ENCODE data around the gene MLN. TPM values are rescaled to one million over a fixed set of nuclear protein-coding genes. Genes with fewer than 3 reads are reported as not detected.

The MLN gene
- total and polyA plus RNA-seq, 2 experiments from 2014 or later: not detected

- TF ChIP-seq, protein P1, sequence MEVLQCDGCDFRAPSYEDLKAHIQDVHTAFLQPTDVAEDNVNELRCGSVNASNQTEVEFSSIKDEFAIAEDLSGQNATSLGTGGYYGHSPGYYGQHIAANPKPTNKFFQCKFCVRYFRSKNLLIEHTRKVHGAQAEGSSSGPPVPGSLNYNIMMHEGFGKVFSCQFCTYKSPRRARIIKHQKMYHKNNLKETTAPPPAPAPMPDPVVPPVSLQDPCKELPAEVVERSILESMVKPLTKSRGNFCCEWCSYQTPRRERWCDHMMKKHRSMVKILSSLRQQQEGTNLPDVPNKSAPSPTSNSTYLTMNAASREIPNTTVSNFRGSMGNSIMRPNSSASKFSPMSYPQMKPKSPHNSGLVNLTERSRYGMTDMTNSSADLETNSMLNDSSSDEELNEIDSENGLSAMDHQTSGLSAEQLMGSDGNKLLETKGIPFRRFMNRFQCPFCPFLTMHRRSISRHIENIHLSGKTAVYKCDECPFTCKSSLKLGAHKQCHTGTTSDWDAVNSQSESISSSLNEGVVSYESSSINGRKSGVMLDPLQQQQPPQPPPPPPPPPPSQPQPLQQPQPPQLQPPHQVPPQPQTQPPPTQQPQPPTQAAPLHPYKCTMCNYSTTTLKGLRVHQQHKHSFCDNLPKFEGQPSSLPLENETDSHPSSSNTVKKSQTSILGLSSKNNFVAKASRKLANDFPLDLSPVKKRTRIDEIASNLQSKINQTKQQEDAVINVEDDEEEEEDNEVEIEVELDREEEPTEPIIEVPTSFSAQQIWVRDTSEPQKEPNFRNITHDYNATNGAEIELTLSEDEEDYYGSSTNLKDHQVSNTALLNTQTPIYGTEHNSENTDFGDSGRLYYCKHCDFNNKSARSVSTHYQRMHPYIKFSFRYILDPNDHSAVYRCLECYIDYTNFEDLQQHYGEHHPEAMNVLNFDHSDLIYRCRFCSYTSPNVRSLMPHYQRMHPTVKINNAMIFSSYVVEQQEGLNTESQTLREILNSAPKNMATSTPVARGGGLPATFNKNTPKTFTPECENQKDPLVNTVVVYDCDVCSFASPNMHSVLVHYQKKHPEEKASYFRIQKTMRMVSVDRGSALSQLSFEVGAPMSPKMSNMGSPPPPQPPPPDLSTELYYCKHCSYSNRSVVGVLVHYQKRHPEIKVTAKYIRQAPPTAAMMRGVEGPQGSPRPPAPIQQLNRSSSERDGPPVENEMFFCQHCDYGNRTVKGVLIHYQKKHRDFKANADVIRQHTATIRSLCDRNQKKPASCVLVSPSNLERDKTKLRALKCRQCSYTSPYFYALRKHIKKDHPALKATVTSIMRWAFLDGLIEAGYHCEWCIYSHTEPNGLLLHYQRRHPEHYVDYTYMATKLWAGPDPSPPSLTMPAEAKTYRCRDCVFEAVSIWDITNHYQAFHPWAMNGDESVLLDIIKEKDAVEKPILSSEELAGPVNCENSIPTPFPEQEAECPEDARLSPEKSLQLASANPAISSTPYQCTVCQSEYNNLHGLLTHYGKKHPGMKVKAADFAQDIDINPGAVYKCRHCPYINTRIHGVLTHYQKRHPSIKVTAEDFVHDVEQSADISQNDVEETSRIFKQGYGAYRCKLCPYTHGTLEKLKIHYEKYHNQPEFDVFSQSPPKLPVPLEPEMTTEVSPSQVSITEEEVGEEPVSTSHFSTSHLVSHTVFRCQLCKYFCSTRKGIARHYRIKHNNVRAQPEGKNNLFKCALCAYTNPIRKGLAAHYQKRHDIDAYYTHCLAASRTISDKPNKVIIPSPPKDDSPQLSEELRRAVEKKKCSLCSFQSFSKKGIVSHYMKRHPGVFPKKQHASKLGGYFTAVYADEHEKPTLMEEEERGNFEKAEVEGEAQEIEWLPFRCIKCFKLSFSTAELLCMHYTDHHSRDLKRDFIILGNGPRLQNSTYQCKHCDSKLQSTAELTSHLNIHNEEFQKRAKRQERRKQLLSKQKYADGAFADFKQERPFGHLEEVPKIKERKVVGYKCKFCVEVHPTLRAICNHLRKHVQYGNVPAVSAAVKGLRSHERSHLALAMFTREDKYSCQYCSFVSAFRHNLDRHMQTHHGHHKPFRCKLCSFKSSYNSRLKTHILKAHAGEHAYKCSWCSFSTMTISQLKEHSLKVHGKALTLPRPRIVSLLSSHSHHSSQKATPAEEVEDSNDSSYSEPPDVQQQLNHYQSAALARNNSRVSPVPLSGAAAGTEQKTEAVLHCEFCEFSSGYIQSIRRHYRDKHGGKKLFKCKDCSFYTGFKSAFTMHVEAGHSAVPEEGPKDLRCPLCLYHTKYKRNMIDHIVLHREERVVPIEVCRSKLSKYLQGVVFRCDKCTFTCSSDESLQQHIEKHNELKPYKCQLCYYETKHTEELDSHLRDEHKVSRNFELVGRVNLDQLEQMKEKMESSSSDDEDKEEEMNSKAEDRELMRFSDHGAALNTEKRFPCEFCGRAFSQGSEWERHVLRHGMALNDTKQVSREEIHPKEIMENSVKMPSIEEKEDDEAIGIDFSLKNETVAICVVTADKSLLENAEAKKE (CRISPR knock-in tag; IDR thresholded peaks at IDR 0.05): no peak
- TF ChIP-seq CTCF (conservative IDR thresholded peaks at IDR 0.05; ENCODE audit: low read depth in 2 of 2) (no peak), POLR2AphosphoS5 (IDR thresholded peaks at IDR 0.05; ENCODE audit: low read depth) (no peak), CREB1 (CRISPR knock-in tag; IDR thresholded peaks at IDR 0.05; ENCODE audit: low read depth) (no peak), EZH2phosphoT487 (IDR thresholded peaks at IDR 0.05; ENCODE audit: unreplicated experiment) (no peak), EZH2 (IDR thresholded peaks at IDR 0.05; ENCODE audit: low read depth, unreplicated experiment) (no peak), ZNF331 (CRISPR knock-in tag; IDR thresholded peaks at IDR 0.05; ENCODE audit: low read depth) (no peak), ZNF114 (CRISPR knock-in tag; IDR thresholded peaks at IDR 0.05) (no peak)
These were observed 16.4 kb upstream of the MLN start (continued) for GRCh38 chr6:33820243-33820642.

DNA sequence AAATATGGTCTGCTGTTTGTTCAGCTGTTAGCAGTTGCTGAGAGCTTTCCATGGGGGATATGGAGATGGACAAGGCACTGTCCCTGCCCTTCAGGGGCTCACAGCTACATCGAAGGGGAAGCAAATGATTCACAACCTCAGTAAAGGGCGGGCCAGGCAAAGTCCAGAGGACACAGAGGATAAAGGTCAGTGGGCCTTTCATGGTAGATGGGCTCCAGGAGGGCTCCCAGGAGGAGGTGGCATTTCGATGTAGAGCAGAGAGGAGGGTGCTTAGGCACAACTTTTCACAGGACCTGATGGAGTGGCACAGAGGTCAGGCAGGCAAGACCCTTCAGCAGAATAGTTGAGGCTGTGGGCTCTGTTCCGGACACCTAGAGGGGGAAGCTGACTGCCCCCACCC is 15.2 kb upstream of the MLN start:
- Mint-ChIP-seq H3K36me3 (ENCODE audit: low read depth) (no peaks in the 10 kb centered on the region; the same call in 2 of the 3 replicates), H3K27ac (no peak overlapping the region; the same call in 1 of the 2 replicates), H3K9me3 (no peaks in the 10 kb centered on the region), H3K27me3 (ENCODE audit: insufficient read depth, low read depth, poor library complexity) (peaks cover 10% of the 10 kb centered on the region), H3K4me3 (no peak overlapping the region), H3K4me1 (peaks cover 33% of the 10 kb centered on the region)
- Histone ChIP-seq H3K4me3 (no peak overlapping the region), H3K27me3 (ENCODE audit: insufficient read depth) (no peaks in the 10 kb centered on the region), H3K4me1 (ENCODE audit: insufficient read depth) (peaks cover 18% of the 10 kb centered on the region), H3K36me3 (ENCODE audit: insufficient read depth) (no peaks in the 10 kb centered on the region), H3K79me2 (replicated peaks; ENCODE audit: insufficient read depth) (no peaks in the 10 kb centered on the region), H4K20me1 (replicated peaks; ENCODE audit: insufficient read depth) (no peaks in the 10 kb centered on the region), H2AFZ (no peak overlapping the region), H3K4me2 (no peak overlapping the region), H3K9me2 (ENCODE audit: insufficient read depth) (peaks cover 6% of the 10 kb centered on the region; the same call in 1 of the 2 replicates), H3F3A (replicated peaks; ENCODE audit: low read depth) (0 out of 2 replicates have a peak, but pooled peaks cover 2% of the 10 kb centered on the region), H3K27ac (ENCODE audit: low read depth) (no peak overlapping the region)
- DNase-seq (ENCODE audit: low spot score) (no peak), ATAC-seq (no peak)
- no peak for TF ChIP-seq JUNB (IDR thresholded peaks at IDR 0.05; ENCODE audit: unreplicated experiment)
- TF ChIP-seq ZNF331 (CRISPR knock-in tag; IDR thresholded peaks at IDR 0.05; ENCODE audit: low read depth): no peak
